Caco-2 (cell line): Measurements from ENCODE around the gene PNO1. TPM values are rescaled to one million over a fixed set of nuclear protein-coding genes. Genes with fewer than 3 reads are reported as not detected.

Source experiments
- BruUV-seq: library from RNA; stranded (reverse); fragments of 400-500 nt; replicated peaks from 2 replicates; lab custom pipeline; 2021; lab: Mats Ljungman, UMichigan
- CTCF ChIA-PET: fragments of 300-600 bp; sonication (Branson Sonifier 250); formaldehyde crosslinking; loops from one replicate; lab custom pipeline; 2022; ENCODE audit warnings: antibody characterized with exemption; lab: Charles Lee
- POLR2A ChIA-PET: fragments of 300-600 bp; sonication (Branson Sonifier 250); formaldehyde crosslinking; loops from one replicate; lab custom pipeline; 2022; ENCODE audit warnings: antibody characterized with exemption; lab: Charles Lee
- DNase-seq, 2 experiments: peaks; one replicate each; pipeline versions ENCODE4 v3.0.0 to v3.0.0-alpha.2; 2020 to 2022
- H3K27me3 ChIP-seq: replicated peaks from 2 replicates; pipeline ENCODE4 v1.6.0; 2011; ENCODE audit warnings: low read length; ENCODE audit not compliant: control insufficient read depth, insufficient read depth
- H3K36me3 ChIP-seq: 2 replicates; pipeline ENCODE4 v1.5.1; 2011; ENCODE audit warnings: low read length; ENCODE audit not compliant: control insufficient read depth, insufficient read depth
- H3K4me1 ChIP-seq: fragments of 250-450 bp; sonication (Bioruptor Pico); 2 replicates; pipeline ENCODE4 v1.5.1; 2020; ENCODE audit warnings: mild to moderate bottlenecking
- H3K4me3 ChIP-seq: 2 replicates; pipeline ENCODE4 v1.5.1; 2011; ENCODE audit warnings: low read depth, mild to moderate bottlenecking, control low read depth, low read length
- H3K9me3 ChIP-seq: fragments of 250-450 bp; sonication (Bioruptor Pico); 2 replicates; pipeline ENCODE4 v1.5.1; 2020; ENCODE audit warnings: mild to moderate bottlenecking, moderate library complexity
- H3K27ac Mint-ChIP-seq: one replicate; pipeline ENCODE4 v1.8.0; 2022; ENCODE audit warnings: mixed read lengths; ENCODE audit not compliant: unreplicated experiment
- H3K27me3 Mint-ChIP-seq: one replicate; pipeline ENCODE4 v1.8.0; 2022; ENCODE audit warnings: mixed read lengths; ENCODE audit not compliant: insufficient read depth, unreplicated experiment
- H3K36me3 Mint-ChIP-seq: one replicate; pipeline ENCODE4 v1.8.0; 2022; ENCODE audit warnings: mild to moderate bottlenecking, mixed read lengths; ENCODE audit not compliant: insufficient read depth, unreplicated experiment
- H3K4me1 Mint-ChIP-seq: one replicate; pipeline ENCODE4 v1.8.0; 2022; ENCODE audit warnings: low read depth, mixed read lengths; ENCODE audit not compliant: unreplicated experiment
- H3K4me3 Mint-ChIP-seq: one replicate; pipeline ENCODE4 v1.8.0; 2022; ENCODE audit warnings: mild to moderate bottlenecking, moderate library complexity, mixed read lengths; ENCODE audit not compliant: unreplicated experiment
- H3K9me3 Mint-ChIP-seq: one replicate; pipeline ENCODE4 v1.8.0; 2022; ENCODE audit warnings: mixed read lengths; ENCODE audit not compliant: unreplicated experiment
- CTCF ChIP-seq, 2 experiments: fragments of 200-600 bp in 1 of 2; IDR thresholded peaks; 1 replicate in 1 of 2; 2 replicates in 1 of 2; pipeline versions ENCODE4 v1.5.1 to v1.8.0; 2011 to 2022; ENCODE audit warnings: antibody characterized with exemption in 1 of 2, control low read depth in 1 of 2, inconsistent platforms in 1 of 2, low read depth in 1 of 2, low read length in 1 of 2, mild to moderate bottlenecking in 1 of 2, moderate library complexity in 1 of 2; ENCODE audit not compliant: insufficient read depth in 1 of 2, severe bottlenecking in 1 of 2, unreplicated experiment in 1 of 2
- intact Hi-C: fragments of 100-400 bp; cut with micrococcal nuclease; formaldehyde crosslinking; loops from one replicate; pipeline ENCODE4 v1.10.0; 2022; ENCODE audit not compliant: unreplicated experiment
- total RNA-seq: library from RNA; stranded (reverse); gene quantifications from 2 replicates; pipeline ENCODE4 v1.2.3, GENCODE V29; 2022

The PNO1 gene
- total RNA-seq, 1 experiment from 2014 or later, result 37.0 TPM

DNA sequence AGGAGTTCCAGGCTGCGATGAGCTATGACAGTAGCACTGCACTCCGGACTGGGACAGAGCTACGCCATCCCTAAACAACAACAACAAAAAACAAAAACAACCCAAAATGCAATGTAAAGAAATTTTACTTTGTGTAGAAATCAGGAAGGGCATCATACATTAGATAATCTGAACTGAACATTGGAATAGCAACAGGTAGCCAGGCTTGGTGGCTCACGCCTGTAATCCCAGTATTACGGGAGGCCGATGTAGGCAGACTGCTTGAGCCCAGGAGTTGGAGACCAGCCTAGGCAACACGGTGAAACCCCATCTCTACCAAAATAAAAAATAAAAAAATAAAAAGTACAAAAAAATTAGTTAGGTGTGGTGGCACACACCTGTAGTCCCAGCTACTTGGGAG lies 2.1 kb upstream of the PNO1 start:
- peak overlapping the region; percentile 29 for H3K4me3 Mint-ChIP-seq
- peaks cover 27% of the 10 kb centered on the region for H3K36me3 Mint-ChIP-seq
- Histone ChIP-seq H3K36me3 (no peaks in the 10 kb centered on the region), H3K27me3 (no peaks in the 10 kb centered on the region), H3K9me3 (no peaks in the 10 kb centered on the region), H3K4me1 (peaks cover 3% of the 10 kb centered on the region; the same call in 1 of the 2 replicates), H3K4me3 (no peak overlapping the region)
- DNase-seq, result no peak
- ChIA-PET CTCF (interaction anchor here (0.6 kb wide), 1 partner anchor 999 kb away, joined by 4 read pairs; no protein-coding TSS in a partner anchor), POLR2A (interaction anchor here (0.5 kb wide), 1 partner anchor 93 kb away, joined by 6 read pairs; no protein-coding TSS in a partner anchor)
- intact Hi-C loops, result loop anchor here (2.0 kb wide), 1 partner anchor 35 kb away; no protein-coding TSS in a partner anchor
- no peaks in the 10 kb centered on the region for H3K27me3 Mint-ChIP-seq
- no peaks in the 10 kb centered on the region for H3K9me3 Mint-ChIP-seq
- no peak for TF ChIP-seq CTCF (IDR thresholded peaks at IDR 0.05; ENCODE audit: insufficient read depth in 1 of 2, low read depth in 1 of 2, low read length in 1 of 2, severe bottlenecking in 1 of 2, unreplicated experiment in 1 of 2)
- no TSS peak for BruUV-seq
- H3K4me1 Mint-ChIP-seq, result peaks cover 7% of the 10 kb centered on the region
- H3K27ac Mint-ChIP-seq, result no peak overlapping the region

GRCh38 chr2:68156419-68156818 lies 1.3 kb upstream of the PNO1 start:
- Mint-ChIP-seq H3K27me3 (no peaks in the 10 kb centered on the region), H3K4me3 (peak overlapping the region; percentile 100), H3K4me1 (peaks cover 7% of the 10 kb centered on the region), H3K36me3 (peaks cover 35% of the 10 kb centered on the region), H3K9me3 (no peaks in the 10 kb centered on the region), H3K27ac (peak overlapping the region; percentile 100)
- peaks cover 3% of the 10 kb centered on the region; the same call in 1 of the 2 replicates for H3K4me1 ChIP-seq
- BruUV-seq, result TSS peak; percentile 67
- POLR2A ChIA-PET, result no interaction called here
- H3K27me3 ChIP-seq, result no peaks in the 10 kb centered on the region
- peak overlapping the region; percentile 76 for H3K4me3 ChIP-seq
- no peak for DNase-seq
- intact Hi-C loops, result loop anchor here (2.0 kb wide), 1 partner anchor 34 kb away; no protein-coding TSS in a partner anchor
- H3K9me3 ChIP-seq, result no peaks in the 10 kb centered on the region
- no peaks in the 10 kb centered on the region for H3K36me3 ChIP-seq
- CTCF ChIA-PET, result no interaction called here
- TF ChIP-seq CTCF (IDR thresholded peaks at IDR 0.05; ENCODE audit: insufficient read depth in 1 of 2, low read depth in 1 of 2, low read length in 1 of 2, severe bottlenecking in 1 of 2, unreplicated experiment in 1 of 2), result no peak

GRCh38 chr2:68157002-68157401 lies 686 bp upstream of the PNO1 start:
- Histone ChIP-seq H3K4me1 (peaks cover 3% of the 10 kb centered on the region; the same call in 1 of the 2 replicates), H3K4me3 (peak overlapping the region; percentile 76), H3K9me3 (no peaks in the 10 kb centered on the region), H3K36me3 (no peaks in the 10 kb centered on the region), H3K27me3 (no peaks in the 10 kb centered on the region)
- Mint-ChIP-seq H3K27ac (peak overlapping the region; percentile 100), H3K9me3 (no peaks in the 10 kb centered on the region), H3K36me3 (peaks cover 41% of the 10 kb centered on the region), H3K4me3 (peak overlapping the region; percentile 100), H3K4me1 (peaks cover 7% of the 10 kb centered on the region), H3K27me3 (no peaks in the 10 kb centered on the region)
- intact Hi-C loops, result loop anchor here (1.0 to 2.0 kb wide), 3 partner anchors 34 to 95 kb away; partner anchors contain the start of gene PPP3R1
- no peak for TF ChIP-seq CTCF (IDR thresholded peaks at IDR 0.05; ENCODE audit: insufficient read depth in 1 of 2, low read depth in 1 of 2, low read length in 1 of 2, severe bottlenecking in 1 of 2, unreplicated experiment in 1 of 2)
- ChIA-PET POLR2A (interaction anchor here (1.0 to 1.4 kb wide), 3 partner anchors 11 to 96 kb away, joined by 3 to 7 read pairs (median 6); partner anchors contain the start of genes C1D and PPP3R1), CTCF (no interaction called here)
- DNase-seq, result peak in 1 of 2 experiments; percentile 35
- BruUV-seq, result no TSS peak
